HG03571 (cell line): ENCODE measurements around the gene PKD1L1.

Source experiments
- ATAC-seq: cut with Tn5 transposase; IDR thresholded peaks from one replicate; pipeline ENCODE4 v1.9.1; 2021; ENCODE audit not compliant: unreplicated experiment

Gene PKD1L1

GRCh38 chr7:47881256-47881655 is 67.0 kb downstream of the PKD1L1 start:
- no peak for ATAC-seq

GRCh38 chr7:47878662-47879061 is 69.6 kb downstream of the PKD1L1 start:
- ATAC-seq: no peak

GRCh38 chr7:47877336-47877735 is 70.9 kb downstream of the PKD1L1 start:
- ATAC-seq: no peak

- no peak for ATAC-seq
These were observed 72.1 kb downstream of the PKD1L1 start for GRCh38 chr7:47875998-47876744.

- ATAC-seq: no peak
These were observed 72.9 kb downstream of the PKD1L1 start for GRCh38 chr7:47875406-47875805.

GRCh38 chr7:47873762-47874161 is 74.5 kb downstream of the PKD1L1 start:
- no peak for ATAC-seq

- no peak for ATAC-seq
These were observed 81.0 kb downstream of the PKD1L1 start for GRCh38 chr7:47867286-47867685.

- ATAC-seq: no peak
These were observed 82.1 kb downstream of the PKD1L1 start for GRCh38 chr7:47866120-47866519.

GRCh38 chr7:47852330-47853245 is 95.7 kb downstream of the PKD1L1 start:
- no peak for ATAC-seq

GRCh38 chr7:47847207-47847606 is 101.1 kb downstream of the PKD1L1 start:
- no peak for ATAC-seq

- no peak for ATAC-seq
These were observed 102.0 kb downstream of the PKD1L1 start for GRCh38 chr7:47846138-47846836.

GRCh38 chr7:47844311-47844710 is 104.0 kb downstream of the PKD1L1 start:
- no peak for ATAC-seq

- ATAC-seq: no peak
These were observed 105.0 kb downstream of the PKD1L1 start for GRCh38 chr7:47843291-47843690.

GRCh38 chr7:47839381-47839780 is 108.9 kb downstream of the PKD1L1 start:
- ATAC-seq: no peak

- no peak for ATAC-seq
These were observed 110.4 kb downstream of the PKD1L1 start for GRCh38 chr7:47837826-47838225.

GRCh38 chr7:47836503-47837202 is 111.6 kb downstream of the PKD1L1 start:
- no peak for ATAC-seq

- no peak for ATAC-seq
These were observed 112.2 kb downstream of the PKD1L1 start for GRCh38 chr7:47836080-47836479.

- no peak for ATAC-seq
These were observed 115.1 kb downstream of the PKD1L1 start for GRCh38 chr7:47833211-47833610.

GRCh38 chr7:47832105-47832715 is 116.1 kb downstream of the PKD1L1 start:
- no peak for ATAC-seq

- no peak for ATAC-seq
These were observed 118.3 kb downstream of the PKD1L1 start for GRCh38 chr7:47830015-47830414.
